NT2/D1 (cell line): Measurements from ENCODE around the gene MTHFD2.

Experiments
- DNase-seq: peaks from one replicate; pipeline ENCODE4 v3.0.0-alpha.2; 2011; ENCODE audit warnings: low read depth, low spot score
- H3K27me3 ChIP-seq: 2 replicates; pipeline ENCODE4 v1.6.0; 2011; ENCODE audit warnings: mild to moderate bottlenecking; ENCODE audit not compliant: insufficient read length, insufficient read depth
- H3K36me3 ChIP-seq: 2 replicates; pipeline ENCODE4 v1.6.1; 2011; ENCODE audit warnings: mild to moderate bottlenecking, low read length, mixed read lengths; ENCODE audit not compliant: insufficient read depth, insufficient read length
- H3K4me1 ChIP-seq: 2 replicates; pipeline ENCODE4 v1.5.1; 2011; ENCODE audit not compliant: insufficient read depth, insufficient read length
- H3K4me3 ChIP-seq: 2 replicates; pipeline ENCODE4 v1.5.1; 2011; ENCODE audit warnings: low read depth; ENCODE audit not compliant: insufficient read length
- H3K9ac ChIP-seq: 2 replicates; pipeline ENCODE4 v1.6.0; 2011; ENCODE audit warnings: low read depth; ENCODE audit not compliant: insufficient read length
- H3K9me3 ChIP-seq: 2 replicates; pipeline ENCODE4 v1.5.1; 2011; ENCODE audit warnings: mild to moderate bottlenecking, low read length; ENCODE audit not compliant: insufficient read depth
- SUZ12 ChIP-seq: IDR thresholded peaks from 2 replicates; pipeline ENCODE4 v1.6.1; 2011; ENCODE audit not compliant: insufficient read length, insufficient read depth; ENCODE audit errors: extremely low read depth
- YY1 ChIP-seq: IDR thresholded peaks from 2 replicates; pipeline ENCODE4 v1.6.1; 2011; ENCODE audit not compliant: insufficient read length, insufficient read depth
- ZNF274 ChIP-seq: IDR thresholded peaks from 2 replicates; pipeline ENCODE4 v1.6.1; 2011; ENCODE audit warnings: mild to moderate bottlenecking, low read depth, low read length

Gene MTHFD2

GRCh38 chr2:74221604-74222299 lies 23.3 kb downstream of the MTHFD2 start:
- H3K36me3 ChIP-seq, result peaks cover 33% of the 10 kb centered on the region
- H3K9me3 ChIP-seq, result no peaks in the 10 kb centered on the region
- no peak for DNase-seq
- TF ChIP-seq ZNF274, result no peak
- TF ChIP-seq SUZ12, result no peak
- TF ChIP-seq YY1, result no peak
- no peaks in the 10 kb centered on the region for H3K27me3 ChIP-seq
- no peak overlapping the region for H3K9ac ChIP-seq
- no peak overlapping the region for H3K4me3 ChIP-seq
- H3K4me1 ChIP-seq, result no peaks in the 10 kb centered on the region

- Histone ChIP-seq H3K36me3 (peaks cover 27% of the 10 kb centered on the region), H3K4me3 (no peak overlapping the region), H3K9ac (no peak overlapping the region), H3K4me1 (no peaks in the 10 kb centered on the region), H3K9me3 (no peaks in the 10 kb centered on the region), H3K27me3 (no peaks in the 10 kb centered on the region)
- no peak for TF ChIP-seq YY1
- no peak for TF ChIP-seq ZNF274
- TF ChIP-seq SUZ12, result no peak
- DNase-seq, result no peak
Measured at GRCh38 chr2:74222300-74222650, 23.9 kb downstream of the MTHFD2 start.

DNA sequence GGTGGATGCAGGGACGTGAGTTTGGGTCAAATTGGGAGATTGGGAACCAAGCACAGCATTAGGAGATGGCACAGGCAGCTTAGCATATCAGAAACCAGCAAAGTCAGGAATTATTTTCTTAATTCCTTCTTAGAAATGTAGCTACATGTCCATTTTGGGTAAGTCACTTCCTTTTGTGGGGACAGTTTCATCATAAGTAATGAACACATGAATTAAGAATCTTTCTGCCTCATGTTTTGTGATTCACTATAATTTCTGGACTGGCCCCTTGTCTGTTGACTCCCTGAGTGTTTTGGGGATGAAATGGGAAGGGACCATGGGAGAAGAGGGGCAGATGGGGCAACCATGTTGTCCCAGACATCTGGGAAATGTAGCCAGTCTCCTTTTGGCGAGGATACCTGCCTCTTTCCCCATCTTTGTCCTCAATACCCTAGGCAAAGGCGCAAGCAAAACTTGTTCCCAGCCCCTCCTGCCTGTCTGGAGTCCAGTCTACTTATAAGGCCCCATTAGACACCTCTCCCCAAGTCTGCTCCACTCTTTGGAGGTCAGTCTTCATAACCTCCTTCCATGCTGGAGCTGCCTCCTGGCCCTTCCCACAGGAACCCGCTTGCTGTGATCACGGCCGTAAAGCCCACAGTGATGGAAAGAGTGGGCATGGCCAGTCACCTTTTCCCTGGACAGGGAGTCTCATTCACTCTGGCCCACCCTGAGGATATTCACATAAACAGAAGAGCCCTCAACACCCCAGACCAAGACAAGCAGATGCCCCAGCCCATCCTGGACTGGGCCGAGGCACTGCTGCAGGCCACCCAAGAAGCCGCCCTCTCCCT lies 25.7 kb downstream of the MTHFD2 start:
- Histone ChIP-seq H3K9me3 (no peaks in the 10 kb centered on the region), H3K4me1 (peaks cover 3% of the 10 kb centered on the region), H3K27me3 (no peaks in the 10 kb centered on the region), H3K36me3 (peaks cover 15% of the 10 kb centered on the region), H3K4me3 (no peak overlapping the region), H3K9ac (no peak overlapping the region)
- DNase-seq, result no peak
- TF ChIP-seq ZNF274, result no peak
- TF ChIP-seq YY1, result no peak
- no peak for TF ChIP-seq SUZ12

GRCh38 chr2:74225698-74226459 lies 27.5 kb downstream of the MTHFD2 start:
- H3K4me3 ChIP-seq, result no peak overlapping the region
- TF ChIP-seq YY1 (no peak), SUZ12 (no peak), ZNF274 (no peak)

GRCh38 chr2:74226648-74227213 lies 28.3 kb downstream of the MTHFD2 start:
- H3K4me3 ChIP-seq, result no peak overlapping the region
- no peak overlapping the region for H3K9ac ChIP-seq
- peaks cover 2% of the 10 kb centered on the region for H3K36me3 ChIP-seq
- H3K4me1 ChIP-seq, result peaks cover 3% of the 10 kb centered on the region
- no peak for TF ChIP-seq SUZ12
- TF ChIP-seq ZNF274, result no peak
- TF ChIP-seq YY1, result no peak
- H3K9me3 ChIP-seq, result no peaks in the 10 kb centered on the region
- H3K27me3 ChIP-seq, result no peaks in the 10 kb centered on the region
- no peak for DNase-seq

More at GRCh38 chr2:74225698-74226459, 27.5 kb downstream of the MTHFD2 start:
- no peak for DNase-seq
- H3K27me3 ChIP-seq, result no peaks in the 10 kb centered on the region
- peaks cover 3% of the 10 kb centered on the region for H3K4me1 ChIP-seq
- peaks cover 5% of the 10 kb centered on the region for H3K36me3 ChIP-seq
- no peak overlapping the region for H3K9ac ChIP-seq
- no peaks in the 10 kb centered on the region for H3K9me3 ChIP-seq

- Histone ChIP-seq H3K4me3 (no peak overlapping the region), H3K27me3 (no peaks in the 10 kb centered on the region), H3K9me3 (no peaks in the 10 kb centered on the region), H3K36me3 (no peaks in the 10 kb centered on the region), H3K4me1 (peaks cover 3% of the 10 kb centered on the region), H3K9ac (no peak overlapping the region)
- TF ChIP-seq ZNF274, result no peak
- TF ChIP-seq SUZ12, result no peak
- no peak for TF ChIP-seq YY1
- DNase-seq, result no peak
Measured at GRCh38 chr2:74227646-74228045, 29.2 kb downstream of the MTHFD2 start.
